Central memory CD8-positive, alpha-beta T cell (primary cell): ENCODE data around the gene PAPSS1.

Experiments
- ATAC-seq: fragments of 150-1000 bp; cut with Tn5 transposase; replicated peaks from 2 replicates; pipeline ENCODE4 v1.10.0; 2022; ENCODE audit warnings: mild to moderate bottlenecking, moderate FRiP score, moderate number of reproducible peaks; ENCODE audit not compliant: poor library complexity, severe bottlenecking; ENCODE audit errors: extremely low read depth
- DNase-seq, 2 donors: peaks; one replicate each; pipeline ENCODE4 v3.0.0; 2021; ENCODE audit warnings: low spot score in 2 of 2
- H3K27ac Mint-ChIP-seq: one replicate; pipeline ENCODE4 v1.8.0; 2022; ENCODE audit warnings: low read depth, mild to moderate bottlenecking, moderate library complexity, mixed read lengths
- H3K27me3 Mint-ChIP-seq: one replicate; pipeline ENCODE4 v1.8.0; 2022; ENCODE audit warnings: mixed read lengths
- H3K36me3 Mint-ChIP-seq: one replicate; pipeline ENCODE4 v1.8.0; 2022; ENCODE audit warnings: mild to moderate bottlenecking, moderate library complexity, mixed read lengths; ENCODE audit not compliant: insufficient read depth
- H3K4me1 Mint-ChIP-seq: one replicate; pipeline ENCODE4 v1.8.0; 2022; ENCODE audit warnings: mixed read lengths
- H3K4me3 Mint-ChIP-seq: one replicate; pipeline ENCODE4 v1.8.0; 2022; ENCODE audit warnings: mild to moderate bottlenecking, moderate library complexity, mixed read lengths
- H3K9me3 Mint-ChIP-seq: one replicate; pipeline ENCODE4 v1.8.0; 2022; ENCODE audit warnings: mixed read lengths

Gene PAPSS1

DNA sequence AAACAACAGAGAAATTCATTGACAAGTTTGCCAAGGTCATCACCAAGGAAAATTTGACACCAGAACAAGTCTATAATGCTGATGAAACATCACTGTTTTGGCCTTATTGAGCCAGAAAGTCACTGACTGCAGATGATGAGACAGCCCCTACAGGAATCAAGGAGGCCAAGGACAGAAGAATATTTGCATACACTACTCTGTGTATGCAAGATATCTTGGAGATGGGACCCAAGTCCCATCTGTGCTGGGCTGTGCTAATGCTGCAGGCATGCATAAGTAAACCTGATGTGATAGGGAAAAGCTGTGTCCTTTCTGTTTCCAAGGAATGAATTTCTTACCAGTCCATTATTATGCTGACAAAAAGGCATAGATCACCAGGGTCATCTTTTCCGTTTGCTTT is 126.8 kb downstream of the PAPSS1 start:
- no peak for ATAC-seq
- H3K36me3 Mint-ChIP-seq: peaks cover 2% of the 10 kb centered on the region
- no peak overlapping the region for H3K27ac Mint-ChIP-seq
- no peaks in the 10 kb centered on the region for H3K4me1 Mint-ChIP-seq
- no peak overlapping the region for H3K4me3 Mint-ChIP-seq
- DNase-seq: no peak
- H3K27me3 Mint-ChIP-seq: no peaks in the 10 kb centered on the region
- no peaks in the 10 kb centered on the region for H3K9me3 Mint-ChIP-seq

DNA sequence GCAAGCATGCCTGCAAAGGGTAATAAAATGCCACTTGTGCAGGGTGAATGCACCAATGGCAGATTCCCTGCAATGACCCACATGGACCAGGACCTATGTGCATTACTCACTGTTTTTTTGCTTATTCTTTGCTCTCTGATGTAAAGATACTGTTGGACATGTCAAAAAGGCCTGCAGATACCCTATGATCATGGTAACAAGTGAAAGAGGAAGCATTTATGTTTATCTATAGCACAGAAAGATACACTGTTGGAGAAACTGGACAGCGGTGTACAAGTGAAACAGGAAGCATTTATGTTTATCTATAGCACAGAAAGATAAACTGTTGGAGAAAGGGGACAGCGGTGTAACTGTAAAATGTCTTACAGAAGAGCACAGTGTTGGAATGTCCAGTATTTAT is 127.5 kb downstream of the PAPSS1 start:
- Mint-ChIP-seq H3K4me3 (no peak overlapping the region), H3K9me3 (no peaks in the 10 kb centered on the region), H3K27ac (no peak overlapping the region), H3K4me1 (no peaks in the 10 kb centered on the region), H3K36me3 (peaks cover 2% of the 10 kb centered on the region), H3K27me3 (no peaks in the 10 kb centered on the region)
- ATAC-seq (no peak), DNase-seq (no peak)

DNA sequence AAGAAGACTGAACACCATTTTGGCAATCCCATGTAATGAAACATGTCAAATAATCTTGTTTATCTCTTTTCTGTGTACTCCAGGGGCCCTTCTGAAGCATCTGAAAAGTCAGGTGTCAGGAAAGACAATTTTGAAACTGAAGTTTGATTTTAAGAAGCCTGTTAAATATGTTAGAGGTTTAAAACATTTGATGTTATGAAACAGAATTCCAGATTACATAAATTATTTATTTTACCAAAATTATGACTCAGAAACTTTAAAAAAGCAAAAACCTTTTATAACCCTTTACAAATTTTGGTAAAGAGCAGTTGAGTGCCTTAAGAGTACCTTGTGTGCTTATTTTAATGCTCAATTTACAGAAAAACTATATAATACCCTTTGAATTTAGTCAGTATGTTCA is 130.8 kb downstream of the PAPSS1 start:
- Mint-ChIP-seq H3K4me1 (no peaks in the 10 kb centered on the region), H3K9me3 (no peaks in the 10 kb centered on the region), H3K4me3 (no peak overlapping the region), H3K27me3 (no peaks in the 10 kb centered on the region), H3K36me3 (peaks cover 2% of the 10 kb centered on the region), H3K27ac (no peak overlapping the region)
- DNase-seq: no peak
- no peak for ATAC-seq

DNA sequence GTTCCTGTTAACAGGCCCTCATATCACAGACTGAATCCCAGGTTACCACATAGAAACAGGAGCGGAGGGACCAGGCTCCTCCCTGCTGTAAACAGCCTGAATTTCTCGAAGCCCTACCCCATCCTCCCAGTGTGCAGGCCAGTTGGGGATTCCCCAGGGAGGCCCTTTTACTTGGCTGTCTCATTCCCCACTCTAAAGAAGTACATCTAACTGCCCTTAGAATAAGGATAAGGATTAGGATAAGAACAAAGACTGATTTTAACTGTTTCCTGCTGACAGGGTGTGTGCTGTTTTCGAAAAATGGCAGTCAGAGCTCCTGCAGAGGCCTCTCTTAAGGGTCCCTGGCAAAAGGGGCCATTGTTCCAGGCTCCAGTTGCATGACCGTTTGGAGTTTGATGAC is 133.7 kb downstream of the PAPSS1 start:
- ATAC-seq (no peak), DNase-seq (no peak)
- no peaks in the 10 kb centered on the region for H3K27me3 Mint-ChIP-seq
- peaks cover 6% of the 10 kb centered on the region for H3K9me3 Mint-ChIP-seq
- no peak overlapping the region for H3K27ac Mint-ChIP-seq
- no peaks in the 10 kb centered on the region for H3K36me3 Mint-ChIP-seq
- H3K4me3 Mint-ChIP-seq: no peak overlapping the region
- H3K4me1 Mint-ChIP-seq: no peaks in the 10 kb centered on the region

DNA sequence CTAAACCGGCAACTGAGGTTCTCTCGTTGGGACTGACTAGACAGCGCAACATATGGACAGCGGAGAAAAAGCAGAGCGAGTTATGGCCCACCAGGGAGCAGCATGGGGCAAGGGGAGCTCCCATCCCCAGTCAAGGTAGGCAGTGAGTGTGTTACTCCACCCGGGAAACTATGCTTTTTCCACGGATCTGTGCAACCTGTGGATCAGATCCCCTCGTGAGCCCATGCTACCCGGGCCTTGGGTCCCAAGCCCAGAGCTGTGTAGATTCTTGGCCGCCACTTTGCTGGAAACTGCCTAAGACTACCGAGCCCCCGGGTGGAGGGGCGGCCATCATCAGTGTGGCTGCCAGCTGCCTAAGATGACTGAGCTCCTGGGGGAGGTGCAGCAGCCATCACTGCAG is 140.9 kb downstream of the PAPSS1 start:
- Mint-ChIP-seq H3K27me3 (peaks cover 24% of the 10 kb centered on the region), H3K9me3 (peaks cover 6% of the 10 kb centered on the region), H3K27ac (no peak overlapping the region), H3K4me3 (no peak overlapping the region), H3K4me1 (no peaks in the 10 kb centered on the region), H3K36me3 (no peaks in the 10 kb centered on the region)
- ATAC-seq: no peak
- DNase-seq: no peak

DNA sequence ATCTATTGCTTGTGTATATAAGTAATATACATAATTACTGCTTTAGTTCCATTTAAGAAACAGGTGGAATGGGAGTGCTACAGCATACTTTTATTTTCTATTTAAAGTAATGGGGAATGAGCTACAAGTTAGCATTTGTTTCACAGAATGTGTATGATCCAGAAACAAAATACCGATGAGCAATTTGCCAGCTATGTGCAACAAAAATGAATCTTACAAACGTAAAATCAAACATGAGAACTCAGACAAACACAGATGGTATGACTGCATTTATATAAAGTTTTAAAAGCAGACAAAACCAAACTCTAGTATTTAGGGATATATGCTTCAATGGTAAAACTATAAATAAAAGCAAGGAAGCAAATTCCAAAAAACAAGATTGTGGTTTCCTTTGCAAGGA is 141.7 kb downstream of the PAPSS1 start:
- Mint-ChIP-seq H3K9me3 (peaks cover 6% of the 10 kb centered on the region), H3K27me3 (peaks cover 24% of the 10 kb centered on the region), H3K27ac (no peak overlapping the region), H3K4me1 (no peaks in the 10 kb centered on the region), H3K36me3 (no peaks in the 10 kb centered on the region), H3K4me3 (no peak overlapping the region)
- no peak for ATAC-seq
- DNase-seq: no peak

DNA sequence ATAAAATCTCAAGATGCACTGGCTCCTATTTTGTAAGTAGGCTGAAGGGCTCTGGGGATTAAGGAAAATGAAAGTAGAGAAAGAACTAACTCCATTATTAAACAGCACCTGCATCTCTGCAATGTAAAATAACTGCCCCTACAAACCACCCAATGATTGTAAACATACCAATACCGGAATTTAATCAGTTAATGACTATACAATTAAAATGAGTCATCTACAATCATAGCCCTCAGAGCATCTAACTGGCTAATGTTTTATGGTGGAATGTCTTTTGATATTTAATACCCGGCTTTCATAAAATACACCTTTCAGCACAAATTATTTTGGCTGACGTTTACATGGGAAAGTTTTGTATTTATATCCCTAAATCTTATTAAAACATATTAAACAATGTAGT is 142.3 kb downstream of the PAPSS1 start:
- Mint-ChIP-seq H3K27me3 (peaks cover 24% of the 10 kb centered on the region), H3K4me1 (no peaks in the 10 kb centered on the region), H3K9me3 (peaks cover 6% of the 10 kb centered on the region), H3K4me3 (no peak overlapping the region), H3K27ac (no peak overlapping the region), H3K36me3 (no peaks in the 10 kb centered on the region)
- DNase-seq (no peak), ATAC-seq (no peak)

DNA sequence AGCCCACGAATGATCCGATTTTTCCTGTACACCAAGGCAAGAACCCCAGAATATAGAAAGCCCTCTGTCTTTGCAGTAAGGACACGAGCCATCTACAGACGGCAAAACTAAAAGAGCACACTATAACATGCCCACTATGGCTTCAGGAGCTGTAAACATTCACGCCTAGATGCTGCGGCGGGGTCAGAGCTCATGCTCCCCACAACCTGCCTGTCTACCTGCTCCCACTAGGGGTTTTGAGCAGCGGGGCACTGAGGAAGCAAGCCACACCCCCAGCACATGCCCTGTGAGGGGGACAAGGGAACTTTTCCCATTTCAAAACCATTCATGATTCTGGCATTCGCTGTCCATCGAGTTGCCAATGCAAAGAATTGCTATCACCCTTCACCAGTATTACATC is 144.8 kb downstream of the PAPSS1 start:
- Mint-ChIP-seq H3K27ac (no peak overlapping the region), H3K4me1 (no peaks in the 10 kb centered on the region), H3K9me3 (no peaks in the 10 kb centered on the region), H3K36me3 (no peaks in the 10 kb centered on the region), H3K4me3 (no peak overlapping the region), H3K27me3 (peaks cover 16% of the 10 kb centered on the region)
- ATAC-seq: no peak
- no peak for DNase-seq

DNA sequence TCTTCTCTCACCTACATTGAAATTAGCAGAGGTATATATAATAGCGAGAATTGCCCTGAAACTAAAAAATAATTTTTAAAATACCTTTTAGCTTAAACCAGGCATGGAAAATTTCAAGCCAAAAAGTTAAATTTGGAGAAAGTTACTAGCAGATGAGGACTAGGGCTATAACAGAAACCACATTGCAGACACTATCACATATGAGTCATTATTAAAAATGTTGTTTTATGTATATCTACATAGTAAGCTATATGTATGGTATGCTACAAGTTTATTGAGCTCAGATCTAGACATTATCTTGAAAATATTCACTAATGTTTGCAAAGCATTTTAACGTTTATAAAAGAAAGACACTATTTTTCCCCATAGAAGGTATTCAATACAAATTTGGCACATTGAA is 147.8 kb downstream of the PAPSS1 start:
- Mint-ChIP-seq H3K4me3 (no peak overlapping the region), H3K27ac (no peak overlapping the region), H3K36me3 (peaks cover 1% of the 10 kb centered on the region), H3K27me3 (peaks cover 19% of the 10 kb centered on the region), H3K9me3 (peaks cover 5% of the 10 kb centered on the region), H3K4me1 (no peaks in the 10 kb centered on the region)
- no peak for DNase-seq
- ATAC-seq: no peak

DNA sequence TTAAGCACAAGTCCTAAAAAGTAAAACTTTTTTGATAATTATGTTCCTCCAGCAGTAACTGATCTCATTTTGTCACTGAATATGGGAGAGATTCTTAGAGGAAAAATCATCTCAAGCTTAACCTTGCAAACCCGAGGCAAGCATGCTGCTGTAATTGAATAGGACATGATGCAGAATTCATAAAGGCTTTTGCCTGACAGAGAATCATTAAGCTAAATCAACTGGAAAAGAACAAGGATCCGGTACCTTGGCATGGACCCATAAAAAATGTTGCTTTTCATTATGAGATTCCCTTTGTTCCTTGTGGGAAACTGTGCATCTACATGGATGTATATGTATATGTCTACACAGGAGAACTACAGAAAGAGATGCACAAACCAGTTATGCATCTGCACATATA is 149.1 kb downstream of the PAPSS1 start:
- Mint-ChIP-seq H3K27me3 (peaks cover 19% of the 10 kb centered on the region), H3K9me3 (peaks cover 8% of the 10 kb centered on the region), H3K36me3 (peaks cover 1% of the 10 kb centered on the region), H3K4me1 (no peaks in the 10 kb centered on the region), H3K27ac (no peak overlapping the region), H3K4me3 (no peak overlapping the region)
- no peak for DNase-seq
- ATAC-seq: no peak

DNA sequence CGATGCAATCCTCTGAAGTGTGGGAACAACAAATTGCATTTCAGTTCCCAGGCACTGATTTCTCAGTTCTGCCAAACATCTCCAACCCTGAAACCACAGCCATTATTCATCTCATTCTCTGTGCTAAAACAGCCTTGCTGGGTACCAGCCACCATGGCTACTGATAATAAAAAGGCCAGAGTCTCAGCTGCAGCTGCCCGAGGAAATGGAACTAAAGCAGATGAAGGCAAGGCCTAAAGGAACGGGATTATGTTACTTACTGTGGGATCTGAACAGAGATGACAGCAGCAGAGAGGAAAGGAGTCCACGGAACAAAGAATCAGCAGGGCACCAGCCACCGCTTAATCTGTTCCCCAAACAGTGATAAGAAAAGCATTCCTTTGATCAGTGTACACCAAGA is 155.7 kb downstream of the PAPSS1 start:
- no peaks in the 10 kb centered on the region for H3K4me1 Mint-ChIP-seq
- no peak overlapping the region for H3K4me3 Mint-ChIP-seq
- ATAC-seq (no peak), DNase-seq (no peak)
- peaks cover 43% of the 10 kb centered on the region for H3K27me3 Mint-ChIP-seq
- H3K27ac Mint-ChIP-seq: no peak overlapping the region
- H3K9me3 Mint-ChIP-seq: peaks cover 8% of the 10 kb centered on the region
- peaks cover 1% of the 10 kb centered on the region for H3K36me3 Mint-ChIP-seq
